Calu3 (cell line): ENCODE measurements around the gene PTH2. TPM values are rescaled to one million over a fixed set of nuclear protein-coding genes. Genes with fewer than 3 reads are reported as not detected.

Experiments
- BruUV-seq: library from RNA; stranded (reverse); fragments of 400-500 nt; replicated peaks from 2 replicates; lab custom pipeline; 2021; lab: Mats Ljungman, UMichigan
- CTCF ChIA-PET: fragments of 300-600 bp; sonication (Branson Sonifier 250); formaldehyde crosslinking; loops from one replicate; lab custom pipeline; 2022; ENCODE audit warnings: antibody characterized with exemption; lab: Charles Lee
- DNase-seq: peaks from one replicate; pipeline ENCODE4 v3.0.0; 2022
- H3K27ac Mint-ChIP-seq: one replicate; pipeline ENCODE4 v1.8.0; 2022; ENCODE audit warnings: mixed read lengths; ENCODE audit not compliant: unreplicated experiment
- H3K27me3 Mint-ChIP-seq: one replicate; pipeline ENCODE4 v1.8.0; 2022; ENCODE audit warnings: mixed read lengths; ENCODE audit not compliant: unreplicated experiment
- H3K36me3 Mint-ChIP-seq: one replicate; pipeline ENCODE4 v1.8.0; 2022; ENCODE audit warnings: mild to moderate bottlenecking, moderate library complexity, mixed read lengths; ENCODE audit not compliant: insufficient read depth, unreplicated experiment
- H3K4me1 Mint-ChIP-seq: one replicate; pipeline ENCODE4 v1.8.0; 2022; ENCODE audit warnings: mild to moderate bottlenecking, low read depth, mixed read lengths; ENCODE audit not compliant: unreplicated experiment
- H3K4me3 Mint-ChIP-seq: one replicate; pipeline ENCODE4 v1.8.0; 2022; ENCODE audit warnings: mild to moderate bottlenecking, low read depth, moderate library complexity, mixed read lengths; ENCODE audit not compliant: unreplicated experiment
- H3K9me3 Mint-ChIP-seq: one replicate; pipeline ENCODE4 v1.8.0; 2022; ENCODE audit warnings: low read depth, mixed read lengths; ENCODE audit not compliant: unreplicated experiment
- intact Hi-C: fragments of 100-400 bp; cut with micrococcal nuclease; formaldehyde crosslinking; loops from one replicate; pipeline ENCODE4 v1.10.0; 2022; ENCODE audit not compliant: unreplicated experiment
- total RNA-seq: library from RNA; stranded (reverse); gene quantifications from 2 replicates; pipeline ENCODE4 v1.2.3, GENCODE V29; 2022
- TF ChIP-seq, protein P1 (sequence below): fragments of 200-600 bp; IDR thresholded peaks from one replicate; pipeline ENCODE4 v1.8.0; 2022; ENCODE audit warnings: antibody characterized with exemption; ENCODE audit not compliant: unreplicated experiment

PTH2 gene
- total RNA-seq, 1 experiment from 2014 or later, result not detected

GRCh38 chr19:49391581-49392399, 31.5 kb downstream of the PTH2 start:
- TF ChIP-seq, protein P1, sequence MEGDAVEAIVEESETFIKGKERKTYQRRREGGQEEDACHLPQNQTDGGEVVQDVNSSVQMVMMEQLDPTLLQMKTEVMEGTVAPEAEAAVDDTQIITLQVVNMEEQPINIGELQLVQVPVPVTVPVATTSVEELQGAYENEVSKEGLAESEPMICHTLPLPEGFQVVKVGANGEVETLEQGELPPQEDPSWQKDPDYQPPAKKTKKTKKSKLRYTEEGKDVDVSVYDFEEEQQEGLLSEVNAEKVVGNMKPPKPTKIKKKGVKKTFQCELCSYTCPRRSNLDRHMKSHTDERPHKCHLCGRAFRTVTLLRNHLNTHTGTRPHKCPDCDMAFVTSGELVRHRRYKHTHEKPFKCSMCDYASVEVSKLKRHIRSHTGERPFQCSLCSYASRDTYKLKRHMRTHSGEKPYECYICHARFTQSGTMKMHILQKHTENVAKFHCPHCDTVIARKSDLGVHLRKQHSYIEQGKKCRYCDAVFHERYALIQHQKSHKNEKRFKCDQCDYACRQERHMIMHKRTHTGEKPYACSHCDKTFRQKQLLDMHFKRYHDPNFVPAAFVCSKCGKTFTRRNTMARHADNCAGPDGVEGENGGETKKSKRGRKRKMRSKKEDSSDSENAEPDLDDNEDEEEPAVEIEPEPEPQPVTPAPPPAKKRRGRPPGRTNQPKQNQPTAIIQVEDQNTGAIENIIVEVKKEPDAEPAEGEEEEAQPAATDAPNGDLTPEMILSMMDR, result peak; percentile 85
- Mint-ChIP-seq H3K27ac (no peak overlapping the region), H3K36me3 (no peaks in the 10 kb centered on the region), H3K27me3 (peaks cover 83% of the 10 kb centered on the region), H3K4me3 (no peak overlapping the region), H3K9me3 (no peaks in the 10 kb centered on the region), H3K4me1 (peaks cover 9% of the 10 kb centered on the region)
- CTCF ChIA-PET, result interaction anchor here (0.5 to 1.5 kb wide), 5 partner anchors 8 to 82 kb away, joined by 3 to 10 read pairs (median 3); partner anchors contain the start of gene FLT3LG
- intact Hi-C loops, result loop anchor here (1.0 to 5.0 kb wide), 3 partner anchors 36 to 181 kb away; partner anchors contain the start of gene GFY
- peak; percentile 87 for DNase-seq
- no TSS peak for BruUV-seq

GRCh38 chr19:49390929-49391359, 32.3 kb downstream of the PTH2 start:
- H3K9me3 Mint-ChIP-seq, result no peaks in the 10 kb centered on the region
- peaks cover 75% of the 10 kb centered on the region for H3K27me3 Mint-ChIP-seq
- TF ChIP-seq, protein P1, result no peak
- H3K4me1 Mint-ChIP-seq, result peaks cover 9% of the 10 kb centered on the region
- CTCF ChIA-PET, result interaction anchor here (0.6 to 1.5 kb wide), 5 partner anchors 16 to 284 kb away, joined by 3 to 10 read pairs (median 4); no protein-coding TSS in a partner anchor
- no peak overlapping the region for H3K27ac Mint-ChIP-seq
- no peak overlapping the region for H3K4me3 Mint-ChIP-seq
- BruUV-seq, result no TSS peak
- H3K36me3 Mint-ChIP-seq, result no peaks in the 10 kb centered on the region
- intact Hi-C loops, result loop anchor here (5.0 kb wide), 2 partner anchors 36 to 181 kb away; partner anchors contain the start of gene GFY
- DNase-seq, result no peak

DNA sequence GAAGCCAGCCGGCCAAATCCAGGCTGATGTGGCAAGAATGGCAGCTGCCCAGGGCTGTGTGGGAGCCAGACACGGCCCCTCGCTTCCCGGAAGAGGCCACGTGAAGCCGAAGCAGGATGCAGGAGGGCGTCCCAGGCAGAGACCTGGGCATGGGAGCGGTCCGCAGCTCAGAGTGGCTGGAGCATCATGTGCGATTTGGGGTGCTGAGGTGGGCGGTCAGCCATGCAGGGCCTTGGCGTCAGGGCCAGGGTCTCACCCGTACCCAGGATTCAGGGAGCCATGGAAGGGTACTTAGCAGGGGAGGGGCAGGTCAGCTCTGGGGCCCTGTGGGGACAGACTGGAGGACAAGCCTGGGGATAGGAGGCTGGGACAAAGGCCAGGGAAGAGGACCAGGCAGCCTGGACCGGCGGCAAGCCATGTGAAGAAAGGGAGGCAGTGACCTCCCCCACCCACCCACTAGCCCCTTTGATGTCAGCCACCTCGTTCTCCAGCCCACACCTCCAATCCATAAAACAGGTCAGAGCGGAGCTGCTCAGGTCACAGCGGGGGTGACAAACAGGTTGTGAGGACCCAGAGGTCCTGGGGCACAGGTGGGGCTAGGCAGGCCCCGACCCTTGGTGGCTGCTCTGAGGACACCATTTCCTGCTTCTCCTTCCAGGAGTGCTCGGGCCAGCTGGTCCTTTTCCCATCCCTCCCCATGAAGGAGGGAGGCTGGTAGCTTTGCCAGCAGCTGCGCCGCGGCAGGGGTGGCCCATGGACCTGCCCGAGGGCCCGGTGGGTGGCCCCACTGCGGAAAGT, 32.9 kb downstream of the PTH2 start:
- H3K27ac Mint-ChIP-seq, result no peak overlapping the region
- H3K27me3 Mint-ChIP-seq, result peaks cover 69% of the 10 kb centered on the region
- no peaks in the 10 kb centered on the region for H3K9me3 Mint-ChIP-seq
- no peak overlapping the region for H3K4me3 Mint-ChIP-seq
- no peak for DNase-seq
- CTCF ChIA-PET, result interaction anchor here (0.6 to 0.7 kb wide), 3 partner anchors 17 to 285 kb away, joined by 3 to 4 read pairs (median 3); no protein-coding TSS in a partner anchor
- peaks cover 9% of the 10 kb centered on the region for H3K4me1 Mint-ChIP-seq
- TF ChIP-seq, protein P1, result no peak
- H3K36me3 Mint-ChIP-seq, result no peaks in the 10 kb centered on the region
- intact Hi-C loops, result loop anchor here (5.0 kb wide), 2 partner anchors 37 to 182 kb away; partner anchors contain the start of gene GFY
- BruUV-seq, result no TSS peak

DNA sequence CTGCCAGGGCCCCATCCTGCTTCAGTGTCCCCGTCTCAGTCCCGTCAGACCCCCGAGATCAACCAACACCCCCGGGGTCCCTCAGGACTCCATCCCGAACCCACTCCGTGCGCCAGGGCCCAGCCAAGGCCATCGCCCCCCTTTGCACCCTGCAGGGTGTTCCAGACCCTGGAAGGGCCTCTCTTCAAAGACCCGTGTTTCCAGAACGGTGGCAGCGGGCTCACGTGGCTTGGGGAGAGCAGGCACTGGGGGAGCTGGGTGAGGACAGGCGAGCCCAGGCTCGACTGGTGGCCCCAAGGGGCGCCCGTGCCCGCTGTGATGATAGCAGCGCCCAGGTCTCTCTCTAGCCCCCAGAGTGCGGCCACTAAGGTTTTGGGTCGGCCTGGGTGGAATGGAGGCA, 33.8 kb downstream of the PTH2 start:
- no peak overlapping the region for H3K4me3 Mint-ChIP-seq
- no peaks in the 10 kb centered on the region for H3K9me3 Mint-ChIP-seq
- intact Hi-C loops, result no loop called here
- TF ChIP-seq, protein P1, result no peak
- no peak for DNase-seq
- CTCF ChIA-PET, result no interaction called here
- H3K4me1 Mint-ChIP-seq, result peaks cover 9% of the 10 kb centered on the region
- peaks cover 59% of the 10 kb centered on the region for H3K27me3 Mint-ChIP-seq
- H3K36me3 Mint-ChIP-seq, result no peaks in the 10 kb centered on the region
- BruUV-seq, result no TSS peak
- H3K27ac Mint-ChIP-seq, result no peak overlapping the region
